Parathyroid adenoma (tissue), 2 donors: ENCODE measurements around the gene SEMA5B.

Source experiments
- H2AFZ ChIP-seq: fragments of 300-600 bp; sonication (generic); one replicate; pipeline ENCODE4 v1.7.0; 2017; ENCODE audit warnings: antibody characterized with exemption, mild to moderate bottlenecking
- H3K27ac ChIP-seq: fragments of 300-600 bp; sonication (generic); one replicate; pipeline ENCODE4 v1.7.0; 2017
- H3K27me3 ChIP-seq: fragments of 300-600 bp; sonication (generic); one replicate; pipeline ENCODE4 v1.7.0; 2017; ENCODE audit warnings: low read length; ENCODE audit not compliant: control insufficient read depth, insufficient read depth
- H3K36me3 ChIP-seq: fragments of 300-600 bp; sonication (generic); one replicate; pipeline ENCODE4 v1.7.0; 2017; ENCODE audit warnings: low read length; ENCODE audit not compliant: control insufficient read depth, insufficient read depth
- H3K4me1 ChIP-seq: fragments of 300-600 bp; sonication (generic); one replicate; pipeline ENCODE4 v1.7.0; 2017; ENCODE audit warnings: control low read depth
- H3K4me2 ChIP-seq: fragments of 300-600 bp; sonication (generic); one replicate; pipeline ENCODE4 v1.7.0; 2017; ENCODE audit warnings: low read length
- H3K4me3 ChIP-seq: fragments of 300-600 bp; sonication (generic); one replicate; pipeline ENCODE4 v1.7.0; 2017; ENCODE audit warnings: low read depth, low read length
- H3K79me2 ChIP-seq: fragments of 300-600 bp; sonication (generic); one replicate; pipeline ENCODE4 v1.7.0; 2017; ENCODE audit warnings: control low read depth
- H3K9ac ChIP-seq: fragments of 300-600 bp; sonication (generic); one replicate; pipeline ENCODE4 v1.7.0; 2017; ENCODE audit warnings: mild to moderate bottlenecking
- H3K9me3 ChIP-seq: fragments of 300-600 bp; sonication (generic); one replicate; pipeline ENCODE4 v1.7.0; 2017; ENCODE audit warnings: low read length; ENCODE audit not compliant: control insufficient read depth
- CTCF ChIP-seq: fragments of 300-600 bp; sonication (generic); IDR thresholded peaks from one replicate; pipeline ENCODE4 v1.7.0; 2017; ENCODE audit warnings: antibody characterized with exemption, mild to moderate bottlenecking
- donor health status: primary hyperparathyroidism.

The SEMA5B gene

GRCh38 chr3:122961146-122961545 lies 66.4 kb downstream of the SEMA5B start:
- Histone ChIP-seq H2AFZ (no peak overlapping the region), H3K4me1 (no peaks in the 10 kb centered on the region), H3K27ac (no peak overlapping the region), H3K9ac (no peak overlapping the region), H3K4me2 (no peak overlapping the region), H3K27me3 (no peaks in the 10 kb centered on the region), H3K79me2 (no peaks in the 10 kb centered on the region), H3K36me3 (no peaks in the 10 kb centered on the region), H3K4me3 (no peak overlapping the region), H3K9me3 (no peaks in the 10 kb centered on the region)
- TF ChIP-seq CTCF = no peak

GRCh38 chr3:122960652-122961051 lies 66.9 kb downstream of the SEMA5B start:
- H3K4me1 ChIP-seq = no peaks in the 10 kb centered on the region
- H3K79me2 ChIP-seq = no peaks in the 10 kb centered on the region
- no peak for TF ChIP-seq CTCF
- no peaks in the 10 kb centered on the region for H3K9me3 ChIP-seq
- H3K4me3 ChIP-seq = no peak overlapping the region
- H2AFZ ChIP-seq = no peak overlapping the region
- no peak overlapping the region for H3K4me2 ChIP-seq
- no peak overlapping the region for H3K9ac ChIP-seq
- no peaks in the 10 kb centered on the region for H3K36me3 ChIP-seq
- H3K27ac ChIP-seq = no peak overlapping the region
- no peaks in the 10 kb centered on the region for H3K27me3 ChIP-seq

- no peak for TF ChIP-seq CTCF
- Histone ChIP-seq H3K36me3 (no peaks in the 10 kb centered on the region), H3K79me2 (no peaks in the 10 kb centered on the region), H3K9me3 (no peaks in the 10 kb centered on the region), H3K4me2 (no peak overlapping the region), H3K4me3 (no peak overlapping the region), H3K9ac (no peak overlapping the region), H3K4me1 (no peaks in the 10 kb centered on the region), H3K27me3 (no peaks in the 10 kb centered on the region), H2AFZ (no peak overlapping the region), H3K27ac (no peak overlapping the region)
Measured at GRCh38 chr3:122959339-122959738, 68.2 kb downstream of the SEMA5B start.

GRCh38 chr3:122957707-122958689 lies 69.6 kb downstream of the SEMA5B start:
- no peak overlapping the region for H3K4me2 ChIP-seq
- no peaks in the 10 kb centered on the region for H3K4me1 ChIP-seq
- H3K27me3 ChIP-seq = no peaks in the 10 kb centered on the region
- H3K4me3 ChIP-seq = no peak overlapping the region
- H3K36me3 ChIP-seq = no peaks in the 10 kb centered on the region
- TF ChIP-seq CTCF = no peak
- H3K9ac ChIP-seq = no peak overlapping the region
- no peaks in the 10 kb centered on the region for H3K79me2 ChIP-seq
- H2AFZ ChIP-seq = no peak overlapping the region
- no peak overlapping the region for H3K27ac ChIP-seq
- no peaks in the 10 kb centered on the region for H3K9me3 ChIP-seq
